Activated CD4-positive, alpha-beta T cell treated with anti-CD3 and anti-CD28 coated beads, Interleukin-2, amount 50 U/mL, for 24 hours (primary cell): ENCODE measurements around the gene TEX53.

Experiments used
- DNase-seq, 2 donors: peaks; one replicate each; pipeline ENCODE4 v3.0.0-alpha.2; 2020; ENCODE audit warnings: low read depth in 1 of 2, low spot score in 1 of 2

Gene TEX53

DNA sequence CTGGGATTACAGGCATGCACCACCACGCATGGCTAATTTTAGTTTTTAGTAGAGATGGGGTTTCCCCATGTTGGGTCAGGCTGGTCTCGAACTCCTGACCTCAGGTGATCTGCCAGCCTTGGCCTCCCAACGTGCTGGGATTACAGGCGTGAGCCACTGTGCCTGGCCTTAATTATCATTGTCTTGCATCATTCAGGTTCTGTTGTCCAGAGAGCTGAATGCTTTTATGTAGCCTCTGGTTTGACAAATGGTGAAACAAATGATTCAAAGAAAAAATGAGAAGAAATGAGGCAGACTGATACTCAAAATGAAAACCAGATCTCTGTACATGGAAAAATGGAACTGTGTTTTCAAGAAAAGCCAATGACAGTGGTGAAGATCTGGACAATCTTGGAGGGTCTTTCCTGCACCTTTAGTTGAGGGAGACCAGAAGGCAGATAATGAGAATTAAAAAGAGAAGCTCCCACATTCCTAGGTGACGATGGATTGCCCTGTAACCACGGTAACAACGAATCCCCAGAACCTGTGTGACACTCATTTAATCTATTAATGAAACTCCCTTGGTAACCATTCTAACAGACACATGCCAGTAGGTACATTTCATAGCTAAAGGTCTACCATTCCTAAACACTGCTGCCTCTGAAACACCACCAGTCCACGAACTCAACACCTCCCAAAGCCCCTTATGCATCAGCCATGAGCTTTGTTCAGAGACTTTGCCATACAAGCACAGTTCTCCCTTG is 22.8 kb upstream of the TEX53 start:
- no peak for DNase-seq

DNA sequence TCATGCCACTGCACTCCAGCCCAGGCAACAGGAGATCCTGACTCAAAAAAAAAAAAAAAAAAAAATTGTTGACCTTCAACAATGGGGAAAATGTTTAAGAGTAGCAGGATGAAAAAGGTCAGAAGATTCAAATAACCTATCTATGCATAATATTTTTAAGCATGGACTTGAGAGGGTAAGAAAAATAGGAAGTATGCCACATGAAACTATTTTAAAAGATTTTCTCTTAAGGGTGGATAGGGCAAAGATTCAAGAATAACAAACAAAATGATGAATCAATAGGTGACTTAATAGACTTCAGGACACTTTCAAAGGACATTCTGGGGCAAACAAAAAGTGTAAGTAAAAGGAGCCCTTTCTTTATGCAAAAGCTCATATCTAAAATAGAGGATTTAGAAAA is 21.2 kb upstream of the TEX53 start:
- no peak for DNase-seq

DNA sequence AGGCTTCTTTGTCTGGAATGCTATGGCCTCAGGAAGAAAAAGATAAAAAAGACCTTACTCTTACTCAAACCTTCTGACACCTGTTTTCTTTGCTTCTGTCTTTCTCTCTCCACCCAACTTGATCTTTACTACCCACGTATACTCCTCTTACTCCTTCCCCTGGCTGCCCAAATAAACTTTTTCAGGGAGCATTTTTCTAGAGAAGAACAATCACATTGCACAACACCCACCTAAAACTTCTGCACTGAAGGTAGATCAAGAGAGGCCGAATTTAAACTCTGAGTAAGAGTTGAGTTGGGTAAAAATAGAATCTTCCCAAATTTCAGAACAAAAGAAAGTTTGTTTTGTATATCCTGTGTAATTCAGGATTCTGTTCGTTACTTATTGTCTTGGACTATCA is 20.5 kb upstream of the TEX53 start:
- DNase-seq: no peak

DNA sequence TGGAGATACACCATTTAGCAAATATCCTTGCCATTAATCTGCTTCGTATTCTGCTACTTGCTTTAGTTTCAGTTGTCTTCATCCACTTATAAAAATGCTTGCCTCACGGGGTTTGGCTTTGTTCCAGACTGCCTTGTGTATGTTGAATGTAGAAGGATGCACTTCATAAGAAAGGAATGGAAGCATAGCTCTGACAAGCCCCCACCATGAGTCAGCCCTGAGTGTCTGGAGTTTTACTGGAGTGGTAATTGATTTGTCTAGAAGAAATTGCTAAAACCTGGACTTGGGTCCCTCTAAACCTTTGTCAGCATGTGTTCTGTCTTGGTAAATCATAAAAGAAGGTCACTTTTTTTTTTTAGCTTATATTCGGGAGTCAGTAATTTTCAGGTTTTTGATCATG is 19.8 kb upstream of the TEX53 start:
- no peak for DNase-seq

DNA sequence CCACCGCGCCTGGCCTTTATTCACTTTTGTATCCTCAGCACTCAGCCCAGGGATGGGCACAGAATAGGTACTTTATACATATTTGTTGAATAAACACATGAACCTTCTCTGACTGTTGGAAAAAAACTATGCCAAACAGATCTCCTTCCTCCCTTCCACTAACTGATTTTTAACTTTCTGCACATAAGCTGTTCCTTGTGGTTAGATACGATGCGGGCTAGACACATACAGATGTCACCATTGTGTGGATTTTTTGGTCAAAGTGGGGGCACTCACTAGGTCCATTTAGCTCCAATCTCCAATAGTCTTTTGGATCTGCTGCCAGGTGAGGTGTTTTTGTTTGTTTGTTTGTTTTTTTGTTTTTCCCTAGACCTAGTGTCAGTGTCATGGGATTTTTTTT is 19.3 kb upstream of the TEX53 start:
- DNase-seq: no peak

DNA sequence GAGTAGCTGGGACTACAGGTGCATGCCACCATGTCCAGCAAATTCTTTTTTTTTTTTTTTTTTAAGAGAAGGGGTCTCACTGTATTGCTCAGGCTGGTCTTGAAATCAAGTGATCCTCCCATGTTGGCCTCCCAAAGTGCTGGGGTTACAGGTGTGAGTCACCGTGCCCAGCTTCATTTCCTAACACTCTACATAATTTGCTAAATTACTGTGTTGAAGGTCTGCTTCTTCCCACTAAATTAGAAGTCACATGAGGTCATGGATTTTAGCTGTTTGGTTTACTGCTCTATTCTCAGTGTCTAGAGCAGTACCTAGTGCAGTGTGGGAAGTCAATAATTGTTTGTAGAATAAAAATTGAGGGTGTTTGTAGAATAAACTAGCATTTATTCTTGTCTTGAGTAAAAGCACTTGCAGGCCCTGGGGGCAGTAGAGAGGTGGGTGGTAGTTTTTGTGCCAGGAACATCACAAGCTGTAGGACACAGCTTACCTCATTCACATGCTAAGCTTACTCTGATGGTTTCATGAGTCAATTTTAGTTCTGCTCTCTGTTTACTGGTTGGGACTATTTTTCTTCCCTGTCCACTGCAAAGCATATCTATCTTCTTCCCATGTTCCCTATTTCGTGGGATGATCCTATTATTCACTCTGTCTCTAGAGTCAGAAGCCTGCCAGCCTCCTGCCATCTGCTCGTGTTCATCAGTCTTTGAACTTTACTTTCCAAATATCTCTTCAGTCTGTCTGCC is 17.4 kb upstream of the TEX53 start:
- DNase-seq: no peak

DNA sequence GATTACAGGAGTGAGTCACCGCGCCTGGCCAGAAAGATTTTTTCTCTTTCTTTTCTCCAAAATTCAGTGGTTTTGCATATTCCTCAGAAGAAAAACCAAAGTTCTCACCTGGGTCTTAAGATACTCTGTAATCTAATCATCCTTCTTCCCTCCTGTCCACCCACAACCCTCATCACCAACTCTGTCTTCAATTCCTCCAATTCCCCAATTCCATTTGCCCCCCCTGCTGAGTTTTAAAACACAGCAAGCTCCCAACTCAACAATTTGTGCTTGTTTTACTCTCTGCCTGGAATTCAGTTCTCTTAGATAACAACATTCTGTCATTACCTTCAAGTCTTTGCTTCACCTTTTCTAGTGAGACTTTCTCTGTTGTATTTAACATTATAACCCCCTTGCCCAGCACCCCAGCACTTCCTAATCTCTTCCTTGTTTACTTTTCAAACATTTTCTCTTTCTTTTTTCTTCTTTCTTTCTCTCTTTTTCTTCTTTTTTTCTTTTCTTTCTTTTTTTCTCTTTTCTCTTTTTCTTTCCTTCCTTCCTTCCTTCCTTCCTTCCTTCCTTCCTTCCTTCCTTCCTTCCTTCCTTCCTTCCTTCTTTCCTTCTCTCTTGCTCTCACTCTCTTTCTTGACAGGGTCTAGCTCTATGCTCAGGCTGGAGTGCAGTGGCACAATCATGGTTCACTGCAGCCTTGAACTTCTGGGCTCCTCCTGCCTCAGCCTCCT is 16.6 kb upstream of the TEX53 start:
- no peak for DNase-seq

DNA sequence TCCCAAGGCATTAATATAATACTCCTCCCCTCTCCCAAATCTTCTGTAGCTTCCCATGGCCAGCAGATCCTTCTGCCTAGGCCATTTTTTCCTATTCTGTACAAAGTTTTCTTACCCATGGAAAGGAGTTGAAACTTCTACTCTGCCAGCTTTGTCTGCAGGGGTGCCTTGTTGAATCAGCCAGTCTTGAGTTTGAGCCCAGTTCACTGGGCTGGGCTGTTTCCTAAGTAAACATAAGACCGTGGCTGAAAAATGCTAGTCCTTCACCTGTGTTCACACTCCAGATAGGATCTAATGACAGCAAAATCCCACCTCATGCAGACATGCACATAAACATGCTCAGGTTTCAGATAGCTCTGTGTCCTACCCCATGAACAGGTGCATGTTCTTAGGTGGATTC is 14.0 kb upstream of the TEX53 start:
- no peak for DNase-seq

DNA sequence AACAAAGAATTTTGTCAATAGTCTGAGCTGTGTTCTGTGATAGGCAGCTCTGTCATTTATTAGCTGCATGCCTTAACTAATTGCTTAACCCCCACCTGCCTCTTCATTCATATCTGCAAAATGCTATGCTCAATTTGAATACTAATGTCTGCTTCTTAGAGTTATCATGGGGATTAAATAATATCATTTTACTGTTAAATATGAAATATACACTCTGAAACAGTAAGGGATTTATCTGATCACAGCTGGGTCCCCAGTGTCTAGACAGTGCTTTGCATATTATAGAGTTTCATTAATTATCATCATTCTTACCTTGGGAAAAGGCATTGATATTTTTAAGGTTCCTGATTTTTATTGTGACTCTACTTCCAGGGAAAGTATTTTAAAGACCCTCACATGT is 12.4 kb upstream of the TEX53 start:
- no peak for DNase-seq

DNA sequence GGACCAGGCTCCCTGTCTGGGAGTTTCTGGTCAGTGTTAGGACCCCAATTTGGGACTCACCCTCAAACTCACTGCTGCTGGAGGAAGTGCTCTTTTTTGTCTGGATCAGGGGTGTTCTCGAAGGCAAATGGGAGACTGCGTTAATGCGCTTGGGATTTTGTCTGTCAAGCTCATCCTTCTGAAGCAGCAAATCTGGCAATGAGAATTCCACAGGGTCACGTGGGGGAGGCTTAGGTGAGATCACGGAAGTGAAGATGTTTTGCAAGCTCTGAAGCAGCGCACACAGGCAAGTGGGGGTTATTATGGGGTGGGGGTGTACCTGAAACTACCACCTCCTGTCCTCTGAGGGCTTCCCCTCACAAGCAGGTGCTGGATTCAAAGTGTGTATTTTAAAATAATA is 10.5 kb upstream of the TEX53 start:
- DNase-seq: no peak

DNA sequence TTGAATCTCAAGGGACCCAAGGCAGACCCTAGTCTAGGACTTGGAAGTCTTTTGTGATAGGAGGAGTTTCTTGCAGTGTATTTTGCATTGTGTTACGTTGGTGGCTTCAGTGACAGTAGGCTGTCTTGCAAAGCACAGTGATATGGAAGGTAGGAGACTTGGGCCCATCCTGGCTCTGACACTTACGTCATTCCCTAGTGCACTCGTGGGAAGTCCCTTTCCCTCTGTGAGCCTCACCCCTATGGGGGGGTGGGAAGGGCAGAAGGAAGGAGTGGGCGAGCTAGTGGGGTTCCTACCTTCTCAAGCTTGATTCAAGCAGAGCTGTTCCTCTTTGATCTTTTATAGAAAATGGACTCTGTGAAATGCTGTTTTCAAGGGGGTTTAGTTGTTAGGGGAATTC is 9.2 kb upstream of the TEX53 start:
- DNase-seq: no peak

DNA sequence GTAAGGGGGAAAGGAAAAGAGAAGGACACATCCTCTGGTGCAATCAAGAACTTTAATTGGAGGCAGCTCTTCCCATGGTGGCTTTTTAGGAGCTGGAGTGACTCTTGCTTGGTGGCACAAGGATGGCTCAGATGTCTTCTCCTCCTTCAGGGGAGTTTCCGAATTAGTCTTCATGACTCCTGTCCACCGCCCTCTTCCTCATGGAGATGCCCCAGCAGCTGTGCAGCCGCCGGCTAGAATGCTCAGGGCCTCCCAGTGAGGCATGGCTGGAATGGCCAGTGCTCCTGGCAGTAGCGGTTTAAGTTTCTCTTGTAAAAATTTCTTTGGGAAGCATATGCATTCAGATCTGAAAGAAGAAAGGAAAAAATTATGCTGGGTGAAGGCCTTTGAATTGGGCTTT is 8.8 kb upstream of the TEX53 start:
- no peak for DNase-seq

DNA sequence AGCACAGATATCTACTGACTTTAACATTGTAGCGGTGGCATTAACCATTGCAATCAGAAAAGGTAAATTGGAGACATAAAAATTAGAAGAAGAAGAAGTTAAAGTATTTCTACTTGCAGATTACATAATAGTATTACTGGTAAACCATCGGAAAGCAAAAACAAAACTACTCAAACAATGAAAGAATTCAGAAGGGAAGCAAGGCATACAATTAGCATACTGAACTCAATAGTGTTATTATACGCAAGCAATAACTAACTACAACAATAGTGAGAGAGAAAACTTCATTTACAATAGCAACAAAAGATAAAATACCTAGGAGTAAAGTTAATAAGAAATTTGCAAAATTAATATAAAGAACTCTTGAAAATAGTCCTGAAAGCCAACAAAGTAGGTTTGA is 6.6 kb upstream of the TEX53 start:
- DNase-seq: no peak

DNA sequence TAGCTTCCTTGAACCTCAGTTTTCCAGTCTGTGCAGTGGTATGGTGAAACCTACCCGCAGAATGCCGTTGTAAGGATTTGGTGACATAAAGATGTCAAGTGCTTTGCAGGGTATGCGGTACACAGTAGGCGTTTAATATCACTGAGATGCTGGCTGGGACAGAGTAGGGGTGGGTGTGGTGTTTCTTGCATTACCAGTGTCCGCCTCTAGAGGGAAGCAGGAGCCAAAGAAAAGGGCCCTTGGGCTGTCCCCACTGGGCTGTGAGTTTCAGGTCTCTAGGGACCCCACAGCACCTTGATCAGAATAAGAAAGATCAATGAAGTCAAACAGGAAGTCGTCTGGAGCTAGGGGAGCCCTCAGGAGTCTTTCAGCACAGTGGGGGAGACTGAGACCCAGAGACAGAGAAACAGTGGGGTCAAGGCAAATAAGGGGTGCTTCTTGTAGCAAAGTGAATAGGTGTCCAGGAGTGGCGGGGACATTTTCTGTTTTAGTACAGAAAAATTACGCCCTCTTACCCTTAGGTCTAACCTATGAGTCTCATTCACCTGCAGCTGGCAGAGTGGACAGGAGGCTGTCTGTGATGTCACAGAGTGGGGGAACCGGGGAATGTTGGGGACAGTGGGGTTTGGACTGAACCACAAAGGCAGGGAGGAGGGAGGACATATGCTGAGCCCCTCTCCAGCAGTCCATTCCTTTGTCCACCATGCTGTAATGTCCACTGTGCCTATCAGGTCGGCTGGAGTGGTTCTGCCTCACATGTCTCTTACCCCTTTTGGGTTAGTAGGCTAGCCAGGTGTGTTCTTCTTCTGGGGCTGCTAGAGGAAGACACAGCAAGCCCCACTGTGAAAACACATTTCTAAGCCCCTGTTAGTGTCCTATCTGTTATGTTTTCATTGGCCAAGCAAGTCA is 4.7 kb upstream of the TEX53 start:
- peak; percentile 36 to 59 for DNase-seq

DNA sequence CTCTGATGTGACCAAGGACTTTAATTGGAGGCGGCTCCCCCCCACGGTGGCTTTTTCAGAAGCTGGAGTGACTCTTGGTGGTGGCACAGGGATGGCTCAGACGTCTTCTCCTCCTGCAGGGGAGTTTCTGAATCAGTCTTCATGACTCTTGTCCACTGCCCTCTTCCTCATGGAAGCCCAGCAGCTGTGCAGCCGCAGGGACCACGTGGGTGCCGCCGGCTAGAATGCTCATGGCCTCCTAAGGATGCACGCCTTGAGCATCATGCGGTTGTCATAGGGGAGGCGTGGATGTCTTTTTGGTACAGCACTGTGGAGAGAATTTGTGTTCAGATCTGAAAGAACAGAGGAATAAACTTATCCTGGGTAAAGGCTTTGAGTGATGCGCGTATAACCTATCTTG is 1.3 kb downstream of the TEX53 start:
- DNase-seq: no peak

DNA sequence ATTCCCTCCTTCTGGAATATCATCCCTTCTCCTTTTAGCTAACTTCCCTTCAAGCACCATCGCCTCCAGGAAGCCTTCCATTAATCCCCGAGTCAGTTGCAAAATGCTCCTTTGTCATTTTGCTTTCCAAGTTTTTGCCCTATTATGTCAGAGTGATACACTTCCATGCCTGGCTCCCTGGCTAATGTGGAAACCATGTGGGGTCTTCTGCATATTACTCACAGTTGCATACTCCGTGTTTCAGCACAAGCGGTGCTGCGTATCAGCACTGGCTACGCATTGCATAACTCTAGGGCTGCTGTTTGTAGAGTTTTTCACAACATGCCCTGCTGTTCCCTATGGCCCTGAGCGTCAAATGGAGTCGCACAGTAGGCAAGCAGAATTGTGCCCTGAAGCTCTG is 1.9 kb downstream of the TEX53 start:
- DNase-seq: no peak

DNA sequence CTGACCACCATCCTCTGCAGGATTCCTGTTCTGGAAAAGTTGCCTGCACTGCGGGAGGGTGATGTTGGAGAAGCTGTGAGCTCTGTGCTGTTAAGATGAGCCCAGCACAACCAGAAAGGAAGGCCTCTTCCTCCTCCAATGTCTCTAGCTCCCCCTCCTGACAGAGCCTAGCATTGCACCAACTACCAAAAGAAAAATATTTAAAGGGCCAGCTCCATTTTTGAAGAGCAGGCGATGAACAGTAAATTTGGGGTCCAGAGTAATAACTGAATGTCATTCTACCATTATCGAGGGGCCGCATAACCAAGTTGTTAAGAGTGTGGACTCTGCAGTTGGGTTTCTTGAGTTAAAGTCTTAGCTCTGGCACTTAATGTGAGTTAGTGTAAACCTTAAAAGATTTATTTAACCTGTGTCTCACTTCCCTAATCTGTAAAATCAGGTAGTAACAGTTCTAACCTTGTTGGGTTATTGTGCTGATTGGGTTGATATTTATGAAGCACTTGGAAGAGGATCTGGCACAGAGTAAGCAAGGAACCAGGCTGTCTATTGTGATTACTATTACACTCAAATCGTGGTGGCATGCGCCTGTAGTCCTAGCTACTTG is 3.9 kb downstream of the TEX53 start:
- DNase-seq: peak; percentile 65 to 75

DNA sequence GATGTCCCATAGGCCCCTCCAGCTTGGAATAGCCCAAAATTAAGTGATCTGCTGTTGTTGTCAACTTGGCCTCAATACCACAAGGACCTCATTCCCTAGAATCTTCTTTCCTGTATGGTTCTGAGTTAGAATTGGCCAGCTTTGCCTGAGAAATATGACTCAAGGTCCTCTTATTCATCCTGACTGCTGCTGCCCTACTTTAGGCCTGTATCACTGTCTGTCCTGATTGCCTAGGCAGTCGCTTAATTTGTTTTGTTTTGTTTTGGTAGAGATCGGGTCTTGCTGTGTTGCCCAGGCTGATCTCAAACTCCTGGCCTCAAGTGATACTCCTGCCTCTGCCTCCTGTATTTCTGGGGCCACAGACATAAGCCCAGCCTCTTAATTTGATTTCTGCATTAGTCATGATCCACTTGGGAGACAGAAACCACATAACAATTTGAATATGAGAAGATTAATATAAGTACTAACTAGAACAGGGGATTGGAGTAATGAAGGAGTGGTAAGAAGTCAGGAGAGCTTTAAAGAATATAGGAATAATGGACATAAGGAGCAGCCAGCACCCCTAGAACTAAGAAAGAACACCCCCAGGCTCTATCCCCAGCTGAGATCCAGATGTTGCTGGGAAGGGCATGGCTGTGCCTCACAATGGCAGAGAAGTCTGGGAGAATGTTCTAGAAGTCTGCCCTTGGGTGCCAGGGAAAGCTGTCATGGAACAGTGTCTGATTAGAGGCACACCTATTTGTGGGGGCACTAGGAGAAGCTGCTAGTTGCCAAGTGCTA is 4.6 kb downstream of the TEX53 start:
- no peak for DNase-seq

DNA sequence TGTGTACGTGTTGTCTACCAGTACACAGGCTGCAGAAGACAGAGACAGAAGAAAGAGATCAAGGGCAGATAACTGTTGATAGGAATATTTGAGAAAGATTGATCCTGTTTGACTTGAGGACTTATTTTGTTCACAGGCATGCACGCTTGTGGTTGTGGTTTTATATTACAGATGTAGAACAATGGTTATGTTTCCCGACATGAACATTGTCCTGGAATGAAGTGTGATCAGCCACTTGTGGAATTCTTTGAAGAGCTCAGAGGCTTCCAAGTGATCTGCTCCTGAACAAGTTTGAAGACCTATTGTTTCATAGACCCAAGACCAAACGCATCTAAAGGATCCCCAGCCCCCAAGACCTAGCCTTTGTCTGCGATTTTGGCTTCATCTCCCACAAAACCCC is 13.7 kb downstream of the TEX53 start:
- no peak for DNase-seq

DNA sequence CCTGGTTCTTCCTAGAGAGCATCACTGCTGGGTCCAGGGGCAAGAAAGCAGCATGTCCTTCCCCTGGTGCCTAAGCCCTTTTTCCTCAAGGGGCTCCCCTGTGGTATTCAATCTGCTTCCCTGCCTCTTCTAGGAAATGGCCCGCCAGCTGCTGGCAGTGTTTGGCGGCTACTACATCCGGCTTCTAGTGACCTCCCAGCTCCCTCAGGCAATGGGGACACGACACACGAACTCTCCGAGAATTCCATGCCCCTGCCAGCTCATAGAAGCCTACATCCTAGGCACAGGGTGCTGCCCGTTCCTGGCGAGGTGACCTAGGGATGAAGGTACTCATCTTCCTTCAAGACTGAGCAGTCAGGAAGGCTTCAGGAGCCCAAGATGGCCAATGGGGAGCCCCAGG is 14.6 kb downstream of the TEX53 start:
- no peak for DNase-seq
